ENCODE results near the gene INS.

The INS gene

GRCh38 chr11:2113776-2114175 lies 47.2 kb downstream of the INS start:
- DNase-seq = no peak

- no peak for DNase-seq
Measured at GRCh38 chr11:2110521-2110920, 50.5 kb downstream of the INS start.
